Panc1 (cell line): ENCODE measurements around the gene TTC34. TPM values are rescaled to one million over a fixed set of nuclear protein-coding genes. Genes with fewer than 3 reads are reported as not detected.

ENCODE experiments used
- ATAC-seq: fragments of 200-7000 bp; cut with Tn5 transposase; 2 replicates; pipeline ENCODE4 v1.9.1; 2020; ENCODE audit warnings: mild to moderate bottlenecking, moderate library complexity
- BruUV-seq: library from RNA; stranded (reverse); fragments of 400-500 nt; replicated peaks from 2 replicates; lab custom pipeline; 2021; lab: Mats Ljungman, UMichigan
- CTCF ChIA-PET: fragments of 300-600 bp; sonication (Branson Sonifier 250); formaldehyde crosslinking; loops from one replicate; lab custom pipeline; 2022; ENCODE audit warnings: antibody characterized with exemption; lab: Charles Lee
- POLR2A ChIA-PET: fragments of 300-600 bp; sonication (Branson Sonifier 250); formaldehyde crosslinking; loops from one replicate; lab custom pipeline; 2022; ENCODE audit warnings: antibody characterized with exemption; lab: Charles Lee
- DNase-seq: peaks from one replicate; pipeline ENCODE4 v3.0.0-alpha.2; 2010; ENCODE audit warnings: low read depth, low spot score
- H3K27ac ChIP-seq: 2 replicates; pipeline ENCODE4 v1.5.1; 2011; ENCODE audit warnings: mild to moderate bottlenecking, low read length, inconsistent platforms
- H3K27me3 ChIP-seq: fragments of 200-500 bp; sonication (Bioruptor generic); 2 replicates; pipeline ENCODE4 v1.6.0; 2014; ENCODE audit warnings: low read length, inconsistent platforms; ENCODE audit not compliant: control insufficient read depth, insufficient read depth
- H3K36me3 ChIP-seq: fragments of 200-500 bp; sonication (Bioruptor generic); 2 replicates; pipeline ENCODE4 v1.5.1; 2014; ENCODE audit warnings: inconsistent platforms, mild to moderate bottlenecking, low read length, moderate library complexity; ENCODE audit not compliant: control insufficient read depth, insufficient read depth
- H3K4me1 ChIP-seq: 2 replicates; pipeline ENCODE4 v1.5.1; 2011; ENCODE audit warnings: inconsistent platforms, mild to moderate bottlenecking, low read length, moderate library complexity; ENCODE audit not compliant: control insufficient read depth, insufficient read depth
- H3K4me3 ChIP-seq, 2 experiments: 2 replicates each; pipeline ENCODE4 v1.5.1; 2011 to 2012; ENCODE audit warnings: low read depth in 2 of 2, low read length in 2 of 2, mild to moderate bottlenecking in 2 of 2, inconsistent platforms in 1 of 2, moderate library complexity in 1 of 2
- H3K9me3 ChIP-seq: fragments of 200-500 bp; sonication (Bioruptor generic); 2 replicates; pipeline ENCODE4 v1.5.1; 2014; ENCODE audit warnings: low read depth, mild to moderate bottlenecking, inconsistent platforms, low read length, moderate library complexity; ENCODE audit not compliant: control insufficient read depth, insufficient read depth
- POLR2AphosphoS5 ChIP-seq: IDR thresholded peaks from 2 replicates; pipeline ENCODE4 v1.6.1; 2012; ENCODE audit warnings: mild to moderate bottlenecking, low read depth, low read length, moderate library complexity
- SIN3A ChIP-seq: IDR thresholded peaks from 2 replicates; pipeline ENCODE4 v1.6.1; 2012; ENCODE audit warnings: low read depth, mild to moderate bottlenecking, low read length, moderate library complexity, borderline replicate concordance; ENCODE audit not compliant: insufficient read depth
- TCF7L2 ChIP-seq: IDR thresholded peaks from 2 replicates; pipeline ENCODE4 v1.6.1; 2011; ENCODE audit warnings: mild to moderate bottlenecking, low read depth, low read length, inconsistent platforms
- in situ Hi-C: cut with HindIII; loops from 2 replicates; pipeline ENCODE4 v1.10.0; 2016; ENCODE audit warnings: low sequenced_read_pairs, low pct_unique_long_range_greater_than_20kb
- intact Hi-C: fragments of 100-400 bp; cut with micrococcal nuclease; formaldehyde crosslinking; loops from one replicate; pipeline ENCODE4 v1.10.0; 2022; ENCODE audit not compliant: unreplicated experiment
- total RNA-seq: library from RNA; stranded (reverse); gene quantifications from one replicate; pipeline ENCODE4 v1.2.1, GENCODE V29; 2021; ENCODE audit not compliant: unreplicated experiment
- TF ChIP-seq, protein P1 (sequence below): fragments of 450-650 bp; IDR thresholded peaks from 2 replicates; pipeline ENCODE4 v1.5.1; 2017; ENCODE audit warnings: mild to moderate bottlenecking
- TF ChIP-seq, protein P2 (sequence below), 2 experiments: IDR thresholded peaks; 2 replicates each; pipeline ENCODE4 v1.6.1; 2011 to 2012; ENCODE audit warnings: low read depth in 2 of 2, control low read depth in 1 of 2, low read length in 1 of 2, mild to moderate bottlenecking in 1 of 2, moderate library complexity in 1 of 2; ENCODE audit not compliant: insufficient read depth in 1 of 2

The TTC34 gene
- total RNA-seq, 1 experiment from 2014 or later = 1.5 TPM

DNA sequence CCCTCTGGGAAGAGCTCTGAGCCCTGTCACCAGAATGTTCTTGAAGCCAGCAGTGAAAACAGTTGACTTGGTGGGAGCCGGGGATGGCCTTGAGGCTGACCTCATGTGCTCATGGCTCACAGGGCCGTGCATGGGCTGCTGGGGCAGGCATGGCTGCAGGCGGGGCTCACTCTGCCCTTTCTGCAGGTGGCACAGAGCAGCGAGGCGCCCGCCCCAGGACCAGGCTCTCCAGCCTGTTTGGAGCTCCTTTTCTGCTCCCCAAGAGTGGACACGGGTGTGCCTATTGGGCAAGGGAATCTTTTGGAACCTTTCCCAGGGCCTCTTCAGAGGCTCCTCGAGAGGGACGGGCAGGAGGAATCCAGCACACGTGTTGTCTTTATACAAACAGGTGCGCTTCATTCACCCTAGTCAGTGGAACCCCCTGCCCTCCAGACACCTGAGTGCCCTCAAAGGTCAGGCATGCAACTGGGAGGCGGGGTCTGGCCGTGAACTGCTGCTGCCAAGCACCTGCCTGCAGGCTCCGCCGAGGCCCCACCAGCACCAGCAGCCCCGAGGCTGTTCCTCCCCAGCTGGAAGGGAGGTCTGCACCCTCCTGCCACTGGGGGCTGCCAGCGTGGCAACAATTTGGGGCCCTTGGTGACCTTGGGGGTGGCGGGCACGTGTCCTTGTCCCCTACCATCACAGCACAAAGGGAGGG lies 2.6 kb upstream of the TTC34 start:
- DNase-seq = no peak
- H3K4me1 ChIP-seq = no peaks in the 10 kb centered on the region; the same call in 1 of the 2 replicates
- no peak overlapping the region for H3K27ac ChIP-seq
- no peak overlapping the region for H3K4me3 ChIP-seq
- ATAC-seq = no peak
- no peaks in the 10 kb centered on the region for H3K27me3 ChIP-seq
- intact Hi-C loops (no loop called here), in situ Hi-C loops (no loop called here)
- TF ChIP-seq POLR2AphosphoS5 (no peak), TCF7L2 (no peak), SIN3A (no peak)
- TF ChIP-seq, protein P1, sequence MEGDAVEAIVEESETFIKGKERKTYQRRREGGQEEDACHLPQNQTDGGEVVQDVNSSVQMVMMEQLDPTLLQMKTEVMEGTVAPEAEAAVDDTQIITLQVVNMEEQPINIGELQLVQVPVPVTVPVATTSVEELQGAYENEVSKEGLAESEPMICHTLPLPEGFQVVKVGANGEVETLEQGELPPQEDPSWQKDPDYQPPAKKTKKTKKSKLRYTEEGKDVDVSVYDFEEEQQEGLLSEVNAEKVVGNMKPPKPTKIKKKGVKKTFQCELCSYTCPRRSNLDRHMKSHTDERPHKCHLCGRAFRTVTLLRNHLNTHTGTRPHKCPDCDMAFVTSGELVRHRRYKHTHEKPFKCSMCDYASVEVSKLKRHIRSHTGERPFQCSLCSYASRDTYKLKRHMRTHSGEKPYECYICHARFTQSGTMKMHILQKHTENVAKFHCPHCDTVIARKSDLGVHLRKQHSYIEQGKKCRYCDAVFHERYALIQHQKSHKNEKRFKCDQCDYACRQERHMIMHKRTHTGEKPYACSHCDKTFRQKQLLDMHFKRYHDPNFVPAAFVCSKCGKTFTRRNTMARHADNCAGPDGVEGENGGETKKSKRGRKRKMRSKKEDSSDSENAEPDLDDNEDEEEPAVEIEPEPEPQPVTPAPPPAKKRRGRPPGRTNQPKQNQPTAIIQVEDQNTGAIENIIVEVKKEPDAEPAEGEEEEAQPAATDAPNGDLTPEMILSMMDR = no peak
- TF ChIP-seq, protein P2, sequence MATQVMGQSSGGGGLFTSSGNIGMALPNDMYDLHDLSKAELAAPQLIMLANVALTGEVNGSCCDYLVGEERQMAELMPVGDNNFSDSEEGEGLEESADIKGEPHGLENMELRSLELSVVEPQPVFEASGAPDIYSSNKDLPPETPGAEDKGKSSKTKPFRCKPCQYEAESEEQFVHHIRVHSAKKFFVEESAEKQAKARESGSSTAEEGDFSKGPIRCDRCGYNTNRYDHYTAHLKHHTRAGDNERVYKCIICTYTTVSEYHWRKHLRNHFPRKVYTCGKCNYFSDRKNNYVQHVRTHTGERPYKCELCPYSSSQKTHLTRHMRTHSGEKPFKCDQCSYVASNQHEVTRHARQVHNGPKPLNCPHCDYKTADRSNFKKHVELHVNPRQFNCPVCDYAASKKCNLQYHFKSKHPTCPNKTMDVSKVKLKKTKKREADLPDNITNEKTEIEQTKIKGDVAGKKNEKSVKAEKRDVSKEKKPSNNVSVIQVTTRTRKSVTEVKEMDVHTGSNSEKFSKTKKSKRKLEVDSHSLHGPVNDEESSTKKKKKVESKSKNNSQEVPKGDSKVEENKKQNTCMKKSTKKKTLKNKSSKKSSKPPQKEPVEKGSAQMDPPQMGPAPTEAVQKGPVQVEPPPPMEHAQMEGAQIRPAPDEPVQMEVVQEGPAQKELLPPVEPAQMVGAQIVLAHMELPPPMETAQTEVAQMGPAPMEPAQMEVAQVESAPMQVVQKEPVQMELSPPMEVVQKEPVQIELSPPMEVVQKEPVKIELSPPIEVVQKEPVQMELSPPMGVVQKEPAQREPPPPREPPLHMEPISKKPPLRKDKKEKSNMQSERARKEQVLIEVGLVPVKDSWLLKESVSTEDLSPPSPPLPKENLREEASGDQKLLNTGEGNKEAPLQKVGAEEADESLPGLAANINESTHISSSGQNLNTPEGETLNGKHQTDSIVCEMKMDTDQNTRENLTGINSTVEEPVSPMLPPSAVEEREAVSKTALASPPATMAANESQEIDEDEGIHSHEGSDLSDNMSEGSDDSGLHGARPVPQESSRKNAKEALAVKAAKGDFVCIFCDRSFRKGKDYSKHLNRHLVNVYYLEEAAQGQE (IDR thresholded peaks at IDR 0.05; ENCODE audit: insufficient read depth in 1 of 2, low read depth in 2 of 2, low read length in 1 of 2) = no peak
- POLR2A ChIA-PET = no interaction called here
- no TSS peak for BruUV-seq
- no peaks in the 10 kb centered on the region for H3K36me3 ChIP-seq
- no peaks in the 10 kb centered on the region for H3K9me3 ChIP-seq
- CTCF ChIA-PET = no interaction called here

GRCh38 chr1:2803086-2803930 lies 1.8 kb upstream of the TTC34 start:
- in situ Hi-C loops = no loop called here
- no peak overlapping the region for H3K27ac ChIP-seq
- no peak for ATAC-seq
- CTCF ChIA-PET = no interaction called here
- H3K4me1 ChIP-seq = no peaks in the 10 kb centered on the region; the same call in 1 of the 2 replicates
- intact Hi-C loops = no loop called here
- POLR2A ChIA-PET = no interaction called here
- no peaks in the 10 kb centered on the region for H3K36me3 ChIP-seq
- no peaks in the 10 kb centered on the region for H3K27me3 ChIP-seq
- no peak for DNase-seq
- no TSS peak for BruUV-seq
- no peaks in the 10 kb centered on the region for H3K9me3 ChIP-seq
- TF ChIP-seq, protein P1 = no peak
- TF ChIP-seq, protein P2 (IDR thresholded peaks at IDR 0.05; ENCODE audit: insufficient read depth in 1 of 2, low read depth in 2 of 2, low read length in 1 of 2) = no peak
- TF ChIP-seq TCF7L2 = no peak
- no peak for TF ChIP-seq SIN3A
- no peak for TF ChIP-seq POLR2AphosphoS5
- H3K4me3 ChIP-seq = no peak overlapping the region
